Choroid plexus epithelial cell (primary cell): Measurements from ENCODE around the gene NEURL4.

ENCODE experiments used
- DNase-seq: peaks from one replicate; pipeline ENCODE4 v3.0.0-alpha.2; 2010; ENCODE audit warnings: low read depth
- H3K4me3 ChIP-seq: 2 replicates; pipeline ENCODE4 v1.5.1; 2011; ENCODE audit warnings: low read depth, mild to moderate bottlenecking, control low read depth, low read length, moderate library complexity
- TF ChIP-seq, protein P1 (sequence below): conservative IDR thresholded peaks from 2 replicates; pipeline ENCODE4 v1.5.1; 2011; ENCODE audit warnings: low read depth, mild to moderate bottlenecking, control low read depth, inconsistent platforms, low read length, moderate library complexity

Gene NEURL4

DNA sequence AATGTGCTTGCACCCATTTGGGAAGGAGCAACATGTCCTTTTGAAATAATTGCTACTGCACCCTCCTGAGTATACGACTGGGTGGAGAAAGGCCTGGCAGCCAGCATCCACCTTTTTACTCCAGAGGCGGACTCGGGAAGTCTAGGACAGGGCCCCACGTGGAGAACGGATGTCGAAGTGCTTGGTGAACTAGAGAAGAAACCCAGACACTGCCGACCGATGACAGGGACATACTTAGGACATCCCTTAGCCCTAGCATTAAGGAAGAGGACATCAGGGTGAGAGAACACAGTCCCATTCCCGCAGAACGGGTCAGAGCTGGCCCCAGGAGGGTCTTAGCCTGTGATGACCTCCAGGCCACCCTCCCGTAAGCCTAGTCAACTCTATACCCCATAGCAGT lies 38.5 kb downstream of the NEURL4 start:
- TF ChIP-seq, protein P1, sequence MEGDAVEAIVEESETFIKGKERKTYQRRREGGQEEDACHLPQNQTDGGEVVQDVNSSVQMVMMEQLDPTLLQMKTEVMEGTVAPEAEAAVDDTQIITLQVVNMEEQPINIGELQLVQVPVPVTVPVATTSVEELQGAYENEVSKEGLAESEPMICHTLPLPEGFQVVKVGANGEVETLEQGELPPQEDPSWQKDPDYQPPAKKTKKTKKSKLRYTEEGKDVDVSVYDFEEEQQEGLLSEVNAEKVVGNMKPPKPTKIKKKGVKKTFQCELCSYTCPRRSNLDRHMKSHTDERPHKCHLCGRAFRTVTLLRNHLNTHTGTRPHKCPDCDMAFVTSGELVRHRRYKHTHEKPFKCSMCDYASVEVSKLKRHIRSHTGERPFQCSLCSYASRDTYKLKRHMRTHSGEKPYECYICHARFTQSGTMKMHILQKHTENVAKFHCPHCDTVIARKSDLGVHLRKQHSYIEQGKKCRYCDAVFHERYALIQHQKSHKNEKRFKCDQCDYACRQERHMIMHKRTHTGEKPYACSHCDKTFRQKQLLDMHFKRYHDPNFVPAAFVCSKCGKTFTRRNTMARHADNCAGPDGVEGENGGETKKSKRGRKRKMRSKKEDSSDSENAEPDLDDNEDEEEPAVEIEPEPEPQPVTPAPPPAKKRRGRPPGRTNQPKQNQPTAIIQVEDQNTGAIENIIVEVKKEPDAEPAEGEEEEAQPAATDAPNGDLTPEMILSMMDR, result no peak
- no peak for DNase-seq
- H3K4me3 ChIP-seq, result no peak overlapping the region

DNA sequence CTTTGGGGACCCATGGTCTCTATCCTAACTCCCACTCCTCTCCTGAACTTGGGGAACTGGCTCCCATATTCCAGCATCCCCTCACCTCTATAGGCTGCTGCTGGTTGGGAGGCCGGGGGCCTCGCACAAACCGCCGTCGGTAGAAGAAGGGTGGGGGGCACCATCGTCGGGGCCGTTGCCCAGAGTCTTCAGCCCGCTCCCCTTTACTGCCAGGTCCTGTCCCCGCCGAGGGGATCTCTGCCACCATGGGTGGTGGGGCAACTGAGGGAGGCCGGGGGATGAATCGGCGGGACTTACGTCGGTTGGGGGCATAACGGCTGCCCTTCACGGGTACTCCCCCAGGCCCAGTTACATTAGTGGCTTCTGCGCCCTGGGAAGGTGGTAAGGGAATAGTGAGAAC lies 39.0 kb downstream of the NEURL4 start:
- DNase-seq, result no peak
- no peak overlapping the region for H3K4me3 ChIP-seq
- TF ChIP-seq, protein P1, result no peak

DNA sequence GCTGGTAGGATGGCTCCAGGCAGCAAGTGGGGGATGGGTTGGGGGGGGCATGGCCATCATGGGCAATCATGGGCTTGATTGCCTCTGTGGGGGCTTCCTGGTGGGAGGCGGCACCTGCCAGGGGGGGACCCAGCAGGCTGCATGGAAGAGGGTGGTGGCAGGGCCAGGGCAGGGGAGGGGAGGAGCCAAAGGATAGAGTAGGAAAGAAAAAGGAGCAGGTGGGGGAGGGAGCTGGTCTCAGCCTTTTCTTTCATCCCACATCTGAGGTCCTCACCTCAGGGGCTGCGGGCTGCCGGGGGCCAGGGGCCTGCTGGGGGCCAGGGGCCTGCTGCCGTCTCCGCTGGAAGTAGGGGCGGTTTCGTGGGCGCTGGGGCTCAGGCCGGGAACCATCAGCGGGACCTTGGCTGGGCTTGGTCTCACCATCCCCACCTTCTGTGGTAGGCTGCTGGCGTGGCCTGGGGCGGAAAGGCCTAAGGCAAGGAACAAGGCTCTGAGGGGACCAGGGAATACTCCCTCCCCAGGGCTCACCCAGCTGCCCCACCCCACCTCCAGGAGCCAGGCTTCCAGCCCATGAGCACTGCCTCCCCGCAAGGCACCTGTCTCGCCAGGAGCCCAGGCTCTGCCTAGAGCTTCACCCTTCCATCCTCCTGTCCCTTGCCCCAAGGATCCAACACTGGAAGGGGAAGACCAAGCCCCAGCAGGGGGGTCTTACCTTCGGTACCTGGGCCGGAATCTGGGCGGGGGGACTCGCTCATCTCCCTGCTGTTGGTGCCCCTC lies 39.7 kb downstream of the NEURL4 start:
- TF ChIP-seq, protein P1, result no peak

DNA sequence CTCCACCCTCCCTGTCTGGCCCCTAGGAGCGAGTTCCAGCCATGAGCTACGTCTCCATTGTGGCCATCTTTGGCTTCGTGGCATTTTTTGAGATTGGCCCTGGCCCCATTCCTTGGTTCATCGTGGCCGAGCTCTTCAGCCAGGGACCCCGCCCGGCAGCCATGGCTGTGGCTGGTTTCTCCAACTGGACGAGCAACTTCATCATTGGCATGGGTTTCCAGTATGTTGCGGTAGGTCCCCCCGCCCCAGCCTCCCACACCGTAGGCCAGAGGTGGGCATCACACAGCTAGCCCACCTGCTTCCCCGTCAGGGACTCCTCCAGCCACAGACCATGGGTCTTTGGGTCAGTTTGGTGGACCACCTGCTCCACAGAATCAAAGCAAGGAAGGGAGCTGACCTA lies 43.5 kb downstream of the NEURL4 start:
- TF ChIP-seq, protein P1, result no peak
- DNase-seq, result no peak
- no peak overlapping the region for H3K4me3 ChIP-seq

More for the DNA sequence above, 39.7 kb downstream of the NEURL4 start:
- no peak overlapping the region for H3K4me3 ChIP-seq
- DNase-seq, result no peak

- DNase-seq, result no peak
- no peak overlapping the region for H3K4me3 ChIP-seq
- TF ChIP-seq, protein P1, result no peak
These were observed 44.2 kb downstream of the NEURL4 start for GRCh38 chr17:7284911-7285310.

DNA sequence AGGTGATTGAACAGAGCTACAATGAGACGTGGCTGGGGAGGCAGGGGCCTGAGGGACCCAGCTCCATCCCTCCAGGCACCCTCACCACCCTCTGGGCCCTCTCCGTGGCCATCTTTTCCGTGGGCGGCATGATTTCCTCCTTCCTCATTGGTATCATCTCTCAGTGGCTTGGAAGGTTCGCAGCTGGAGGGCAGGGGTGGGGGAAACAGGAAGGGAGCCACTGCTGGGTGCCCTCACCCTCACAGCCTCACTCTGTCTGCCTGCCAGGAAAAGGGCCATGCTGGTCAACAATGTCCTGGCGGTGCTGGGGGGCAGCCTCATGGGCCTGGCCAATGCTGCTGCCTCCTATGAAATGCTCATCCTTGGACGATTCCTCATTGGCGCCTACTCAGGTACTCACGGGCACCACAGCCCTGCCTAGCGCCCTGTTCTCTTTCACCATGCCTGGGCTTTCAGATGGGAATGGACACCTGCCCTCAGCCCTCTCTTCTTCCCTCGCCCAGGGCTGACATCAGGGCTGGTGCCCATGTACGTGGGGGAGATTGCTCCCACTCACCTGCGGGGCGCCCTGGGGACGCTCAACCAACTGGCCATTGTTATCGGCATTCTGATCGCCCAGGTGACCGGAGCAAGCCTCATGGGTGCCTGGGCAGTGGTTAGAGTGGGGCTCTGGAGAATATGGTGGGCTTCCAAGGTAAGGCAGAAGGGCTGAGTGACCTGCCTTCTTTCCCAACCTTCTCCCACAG lies 45.5 kb downstream of the NEURL4 start:
- H3K4me3 ChIP-seq, result no peak overlapping the region
- DNase-seq, result no peak
- TF ChIP-seq, protein P1, result no peak
